ENCODE data around the gene CHRNA7. TPM values are rescaled to one million over a fixed set of nuclear protein-coding genes. Genes with fewer than 3 reads are reported as not detected.

CHRNA7 gene
- total RNA-seq, 4 donors from 2014 or later: 1.6 to 9.1 (median 2.8) TPM

- DNase-seq: peak in 1 of 2 donors; percentile 20
- Histone ChIP-seq H3K27ac (peak overlapping the region in 1 of 2 donors; percentile 50), H3K36me3 (no peaks in the 10 kb centered on the region), H3K9me3 (no peaks in the 10 kb centered on the region), H3K4me1 (peaks cover 0 to 4% of the 10 kb centered on the region in 2 donors), H3K27me3 (no peaks in the 10 kb centered on the region), H3K4me3 (peak overlapping the region; percentile 44 to 71)
- intact Hi-C loops (cut with DNase I; ENCODE audit: low total_unique reads): no loop called here
- TF ChIP-seq POLR2A (IDR thresholded peaks at IDR 0.05): no peak
- TF ChIP-seq, protein P1, sequence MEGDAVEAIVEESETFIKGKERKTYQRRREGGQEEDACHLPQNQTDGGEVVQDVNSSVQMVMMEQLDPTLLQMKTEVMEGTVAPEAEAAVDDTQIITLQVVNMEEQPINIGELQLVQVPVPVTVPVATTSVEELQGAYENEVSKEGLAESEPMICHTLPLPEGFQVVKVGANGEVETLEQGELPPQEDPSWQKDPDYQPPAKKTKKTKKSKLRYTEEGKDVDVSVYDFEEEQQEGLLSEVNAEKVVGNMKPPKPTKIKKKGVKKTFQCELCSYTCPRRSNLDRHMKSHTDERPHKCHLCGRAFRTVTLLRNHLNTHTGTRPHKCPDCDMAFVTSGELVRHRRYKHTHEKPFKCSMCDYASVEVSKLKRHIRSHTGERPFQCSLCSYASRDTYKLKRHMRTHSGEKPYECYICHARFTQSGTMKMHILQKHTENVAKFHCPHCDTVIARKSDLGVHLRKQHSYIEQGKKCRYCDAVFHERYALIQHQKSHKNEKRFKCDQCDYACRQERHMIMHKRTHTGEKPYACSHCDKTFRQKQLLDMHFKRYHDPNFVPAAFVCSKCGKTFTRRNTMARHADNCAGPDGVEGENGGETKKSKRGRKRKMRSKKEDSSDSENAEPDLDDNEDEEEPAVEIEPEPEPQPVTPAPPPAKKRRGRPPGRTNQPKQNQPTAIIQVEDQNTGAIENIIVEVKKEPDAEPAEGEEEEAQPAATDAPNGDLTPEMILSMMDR (IDR thresholded peaks at IDR 0.05): peak; percentile 18 to 44 (median 30)
Observed at GRCh38 chr15:32029409-32029861, 880 bp upstream of the CHRNA7 start.

DNA sequence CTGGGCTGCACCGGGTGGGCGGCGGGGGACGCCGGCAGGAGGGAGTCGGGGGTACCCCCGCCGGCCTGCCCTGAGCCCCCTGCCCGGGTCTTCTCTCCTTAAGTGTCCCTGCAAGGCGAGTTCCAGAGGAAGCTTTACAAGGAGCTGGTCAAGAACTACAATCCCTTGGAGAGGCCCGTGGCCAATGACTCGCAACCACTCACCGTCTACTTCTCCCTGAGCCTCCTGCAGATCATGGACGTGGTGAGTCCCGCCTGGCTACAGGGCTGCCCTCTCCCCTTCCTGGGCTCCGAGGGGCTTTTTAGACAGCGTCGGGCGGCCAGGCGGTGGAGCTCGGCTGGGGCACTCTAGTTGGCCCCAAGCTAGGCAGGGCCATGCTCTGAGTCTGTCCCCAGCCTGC is 480 bp downstream of the CHRNA7 start:
- Histone ChIP-seq H3K36me3 (no peaks in the 10 kb centered on the region), H3K27ac (no peak overlapping the region), H3K27me3 (no peaks in the 10 kb centered on the region), H3K4me3 (peak overlapping the region; percentile 23 to 71), H3K9me3 (no peaks in the 10 kb centered on the region), H3K4me1 (peaks cover 0 to 4% of the 10 kb centered on the region in 2 donors)
- DNase-seq: no peak
- intact Hi-C loops (cut with DNase I; ENCODE audit: low total_unique reads): no loop called here
- no peak for TF ChIP-seq POLR2A (IDR thresholded peaks at IDR 0.05)
- TF ChIP-seq, protein P1 (IDR thresholded peaks at IDR 0.05): no peak

- Histone ChIP-seq H3K4me3 (no peak overlapping the region), H3K27me3 (no peaks in the 10 kb centered on the region), H3K4me1 (peaks cover 0 to 4% of the 10 kb centered on the region in 2 donors), H3K36me3 (no peaks in the 10 kb centered on the region), H3K27ac (no peak overlapping the region), H3K9me3 (no peaks in the 10 kb centered on the region)
- TF ChIP-seq, protein P1 (IDR thresholded peaks at IDR 0.05): no peak
- no peak for TF ChIP-seq POLR2A (IDR thresholded peaks at IDR 0.05)
- no peak for DNase-seq
- intact Hi-C loops (cut with DNase I; ENCODE audit: low total_unique reads): no loop called here
Observed at GRCh38 chr15:32033186-32033890, 3.0 kb downstream of the CHRNA7 start.

DNA sequence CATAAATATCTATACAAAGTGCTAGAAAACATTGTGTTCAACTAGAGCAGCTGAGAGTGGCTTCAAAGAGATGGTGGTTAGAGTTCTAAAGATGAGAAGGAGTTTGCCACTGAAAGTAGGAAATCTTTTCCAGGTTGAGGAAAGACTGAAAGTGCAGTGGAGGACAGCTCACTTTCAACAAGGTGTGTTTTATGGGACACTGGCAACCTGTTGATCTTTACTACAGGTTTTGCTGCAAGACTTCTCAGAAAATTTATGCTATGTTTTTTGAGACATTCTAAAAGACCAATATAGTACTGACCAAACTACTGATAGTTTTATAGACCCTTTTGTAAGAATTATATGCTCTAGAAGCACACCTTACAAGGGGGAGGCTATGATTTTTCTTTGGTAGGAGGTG is 3.8 kb downstream of the CHRNA7 start:
- peaks cover 0 to 4% of the 10 kb centered on the region in 2 donors for H3K4me1 ChIP-seq
- no peak overlapping the region for H3K4me3 ChIP-seq
- no peaks in the 10 kb centered on the region for H3K36me3 ChIP-seq
- intact Hi-C loops (cut with DNase I; ENCODE audit: low total_unique reads): no loop called here
- no peaks in the 10 kb centered on the region for H3K9me3 ChIP-seq
- TF ChIP-seq, protein P1 (IDR thresholded peaks at IDR 0.05): no peak
- TF ChIP-seq POLR2A (IDR thresholded peaks at IDR 0.05): no peak
- no peak overlapping the region for H3K27ac ChIP-seq
- no peak for DNase-seq
- no peaks in the 10 kb centered on the region for H3K27me3 ChIP-seq

DNA sequence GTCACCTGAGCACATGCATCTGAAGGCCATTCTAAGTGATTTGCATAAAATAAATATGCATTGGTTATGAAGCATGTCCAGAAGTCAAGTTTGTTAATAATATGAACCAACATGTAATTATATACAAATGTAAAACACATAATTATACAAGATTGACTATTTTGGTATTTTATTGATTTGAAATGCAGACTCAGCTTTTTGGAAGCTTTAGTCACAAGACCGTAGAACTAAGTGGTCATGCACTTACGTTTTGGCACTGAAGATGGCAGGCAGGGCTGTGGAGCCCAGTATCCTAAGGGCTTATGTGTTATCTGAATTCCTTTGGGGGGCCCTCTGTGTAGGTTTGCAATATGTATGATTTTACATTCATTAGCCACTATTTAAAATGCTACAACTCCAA is 5.0 kb downstream of the CHRNA7 start:
- no peak overlapping the region for H3K4me3 ChIP-seq
- no peaks in the 10 kb centered on the region for H3K9me3 ChIP-seq
- TF ChIP-seq POLR2A (IDR thresholded peaks at IDR 0.05): no peak
- TF ChIP-seq, protein P1 (IDR thresholded peaks at IDR 0.05): no peak
- H3K27ac ChIP-seq: no peak overlapping the region
- no peaks in the 10 kb centered on the region for H3K36me3 ChIP-seq
- peaks cover 0 to 4% of the 10 kb centered on the region in 2 donors for H3K4me1 ChIP-seq
- intact Hi-C loops (cut with DNase I; ENCODE audit: low total_unique reads): no loop called here
- DNase-seq: no peak
- H3K27me3 ChIP-seq: no peaks in the 10 kb centered on the region

All from uterus (tissue), 4 donors.